Suppressor macrophage (primary cell): ENCODE data around the gene LYPD4.
A peak's percentile ranks its signal among the peaks of the same experiment; 100 is the strongest.

Experiments used
- DNase-seq, 4 experiments: peaks; one replicate each; pipeline ENCODE4 v3.0.0-alpha.2; 2020 to 2022

LYPD4 gene

DNA sequence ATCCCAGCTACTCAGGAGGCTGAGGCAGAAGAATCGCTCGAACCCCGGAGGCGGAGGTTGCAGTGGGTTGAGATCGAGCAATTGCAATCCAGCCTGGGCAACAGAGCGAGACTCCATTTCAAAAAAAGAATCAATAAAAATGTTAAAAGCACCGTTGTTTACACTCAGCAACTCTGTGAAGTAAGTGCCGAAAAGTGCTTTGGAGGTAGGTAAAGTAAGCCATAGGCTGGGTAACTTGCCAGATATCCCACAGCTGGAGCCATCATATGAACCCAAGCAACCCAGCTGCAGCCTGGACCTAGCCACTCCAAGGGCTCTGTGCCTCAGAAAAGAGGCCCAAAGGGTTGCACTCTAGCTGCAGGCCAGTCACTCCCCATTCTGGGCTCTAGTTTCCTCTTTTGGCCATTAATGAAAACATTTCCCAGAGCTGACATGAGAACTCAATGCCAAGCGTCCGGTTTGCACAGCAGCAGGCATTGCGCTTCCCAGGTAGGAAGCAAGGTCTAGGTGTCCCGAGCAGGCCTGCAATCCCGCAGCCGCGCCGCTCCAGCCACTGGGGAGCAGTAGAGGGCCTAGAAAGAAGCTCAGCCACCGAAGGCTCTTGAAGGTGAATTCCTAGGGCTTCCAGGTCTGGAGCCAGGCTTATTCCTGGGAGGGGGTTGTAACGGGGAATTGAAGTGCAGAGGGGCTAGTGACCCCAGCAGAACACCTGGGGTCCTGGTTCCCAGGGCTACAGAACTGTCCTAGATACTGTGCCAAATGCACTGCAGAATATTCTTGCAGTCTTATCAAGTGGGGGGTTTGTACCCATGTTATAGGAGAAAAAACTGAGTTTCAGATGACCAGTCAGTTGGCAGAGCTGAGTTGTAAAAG, 28.5 kb upstream of the LYPD4 start:
- DNase-seq: peak; percentile 51 to 78 (median 63)

DNA sequence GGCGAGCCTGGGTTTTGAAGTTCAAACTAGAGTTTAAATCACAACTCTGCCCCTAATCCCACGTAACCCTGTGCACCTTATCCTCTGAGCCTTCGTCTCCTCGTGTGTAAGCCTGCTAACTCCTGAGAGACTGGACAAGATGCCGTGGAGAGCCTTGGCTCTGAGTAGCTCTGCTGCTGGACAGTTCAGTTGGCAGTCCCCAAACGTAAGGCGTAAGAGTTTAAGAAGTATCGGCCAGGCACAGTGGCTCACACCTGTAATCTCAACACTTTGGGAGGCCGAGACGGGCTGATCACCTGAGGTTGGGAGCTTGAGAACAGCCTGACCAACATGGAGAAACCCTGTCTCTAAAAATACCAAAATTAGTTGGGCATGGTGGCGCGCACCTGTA, 27.9 kb upstream of the LYPD4 start:
- no peak for DNase-seq

DNA sequence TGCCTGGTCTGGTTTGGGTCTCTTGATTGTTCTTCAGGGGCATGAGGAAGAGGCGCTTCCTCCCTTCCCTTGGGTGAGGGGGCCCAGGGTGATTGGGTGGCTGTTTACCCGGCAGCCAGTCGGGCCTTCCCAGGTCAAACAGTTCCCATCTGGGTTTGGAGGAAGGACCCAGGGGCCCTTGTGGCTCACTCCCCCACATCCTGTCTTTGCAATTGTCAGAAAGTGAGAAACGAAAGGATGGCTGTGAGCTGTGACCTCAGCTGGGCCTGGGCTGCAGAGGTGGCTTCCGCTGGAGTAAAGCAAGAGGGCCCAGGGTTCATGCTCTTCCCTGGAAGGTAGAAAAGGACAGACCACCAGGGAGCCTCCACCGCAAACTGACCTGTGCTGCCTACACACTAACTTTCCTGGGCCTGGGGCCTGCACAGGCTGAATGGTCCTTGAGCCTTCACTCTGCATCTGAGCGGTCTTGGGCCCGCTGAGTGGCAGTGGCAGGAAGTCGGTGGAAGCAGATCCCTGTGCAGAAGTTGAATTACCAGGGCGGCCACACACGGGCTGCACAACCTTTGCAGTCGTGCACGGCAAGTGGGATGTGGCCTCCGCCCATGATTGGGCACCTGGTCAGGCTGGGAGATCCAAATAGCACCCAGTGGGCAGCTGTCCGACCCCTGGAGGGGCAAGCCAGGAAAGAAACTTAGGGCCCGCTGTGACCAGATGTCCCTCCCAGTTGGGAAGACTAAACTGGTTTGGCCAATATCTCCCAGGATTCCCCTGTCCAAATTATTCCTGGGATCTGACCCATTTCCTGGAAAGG, 27.3 kb upstream of the LYPD4 start:
- DNase-seq: peak; percentile 65 to 88 (median 82)

DNA sequence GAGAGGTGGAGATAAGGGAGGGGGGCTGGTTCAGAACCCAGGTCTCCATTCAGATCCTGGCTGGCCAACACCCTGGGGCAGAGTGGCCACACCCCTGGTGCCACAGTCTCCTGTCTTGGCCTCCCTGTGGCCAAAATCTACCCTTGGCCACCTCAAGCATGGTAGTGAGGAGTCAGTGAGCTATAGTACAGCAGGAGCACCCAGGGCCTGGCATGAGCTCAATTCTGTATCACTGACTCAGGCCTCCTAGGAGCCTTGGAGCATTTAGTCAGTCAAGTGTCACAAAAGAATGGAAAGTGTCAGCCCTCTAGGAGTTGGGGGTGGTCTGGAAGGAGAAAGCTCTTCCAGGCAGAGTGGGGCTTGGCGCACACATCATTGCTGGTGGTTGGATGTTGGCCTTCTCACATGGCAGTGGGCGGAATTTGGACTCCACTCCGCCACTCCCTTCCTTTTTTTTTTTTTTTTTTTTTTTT, 26.0 kb upstream of the LYPD4 start:
- peak in 3 of 4 experiments; percentile 16 to 73 (median 68) for DNase-seq

DNA sequence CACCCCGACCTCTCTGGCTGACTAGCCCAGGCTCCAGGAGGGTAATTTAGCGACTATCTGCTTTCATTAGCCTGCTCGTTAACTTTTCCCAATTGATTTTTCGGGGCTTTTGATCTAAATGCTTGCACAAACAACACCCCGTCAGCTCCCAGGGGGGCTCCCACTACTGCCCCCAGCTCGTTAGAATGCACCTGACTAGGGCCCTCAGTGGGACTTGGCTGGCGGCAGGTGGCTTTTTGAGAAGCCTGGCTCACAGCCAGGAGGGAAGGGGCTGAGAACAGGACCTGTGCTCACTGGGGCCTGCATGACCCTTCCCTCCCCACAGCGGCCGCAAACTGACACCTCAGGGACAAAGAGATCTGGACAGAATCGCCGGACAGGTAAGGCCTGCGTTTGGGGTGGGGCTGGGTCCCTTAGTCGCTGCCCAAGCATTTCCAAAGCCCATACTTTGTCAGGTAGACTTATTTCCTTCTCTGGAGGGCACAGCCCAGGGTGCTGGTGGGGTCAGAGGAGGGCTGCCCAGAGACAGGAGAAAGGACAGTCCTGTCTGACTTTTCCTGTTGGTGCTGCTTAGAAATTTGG, 25.0 kb upstream of the LYPD4 start:
- DNase-seq: no peak

DNA sequence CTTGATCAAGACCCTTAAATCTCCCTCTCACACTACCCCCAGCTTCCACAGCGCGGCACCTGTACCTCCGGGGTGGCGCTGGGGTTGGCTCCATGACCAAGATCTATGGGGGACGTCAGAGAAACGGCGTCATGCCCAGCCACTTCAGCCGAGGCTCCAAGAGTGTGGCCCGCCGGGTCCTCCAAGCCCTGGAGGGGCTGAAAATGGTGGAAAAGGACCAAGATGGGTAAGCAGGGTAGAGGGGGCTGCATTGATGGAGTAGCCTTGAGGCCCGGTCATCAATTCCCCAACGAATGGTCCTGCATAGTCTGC, 24.5 kb upstream of the LYPD4 start:
- no peak for DNase-seq

DNA sequence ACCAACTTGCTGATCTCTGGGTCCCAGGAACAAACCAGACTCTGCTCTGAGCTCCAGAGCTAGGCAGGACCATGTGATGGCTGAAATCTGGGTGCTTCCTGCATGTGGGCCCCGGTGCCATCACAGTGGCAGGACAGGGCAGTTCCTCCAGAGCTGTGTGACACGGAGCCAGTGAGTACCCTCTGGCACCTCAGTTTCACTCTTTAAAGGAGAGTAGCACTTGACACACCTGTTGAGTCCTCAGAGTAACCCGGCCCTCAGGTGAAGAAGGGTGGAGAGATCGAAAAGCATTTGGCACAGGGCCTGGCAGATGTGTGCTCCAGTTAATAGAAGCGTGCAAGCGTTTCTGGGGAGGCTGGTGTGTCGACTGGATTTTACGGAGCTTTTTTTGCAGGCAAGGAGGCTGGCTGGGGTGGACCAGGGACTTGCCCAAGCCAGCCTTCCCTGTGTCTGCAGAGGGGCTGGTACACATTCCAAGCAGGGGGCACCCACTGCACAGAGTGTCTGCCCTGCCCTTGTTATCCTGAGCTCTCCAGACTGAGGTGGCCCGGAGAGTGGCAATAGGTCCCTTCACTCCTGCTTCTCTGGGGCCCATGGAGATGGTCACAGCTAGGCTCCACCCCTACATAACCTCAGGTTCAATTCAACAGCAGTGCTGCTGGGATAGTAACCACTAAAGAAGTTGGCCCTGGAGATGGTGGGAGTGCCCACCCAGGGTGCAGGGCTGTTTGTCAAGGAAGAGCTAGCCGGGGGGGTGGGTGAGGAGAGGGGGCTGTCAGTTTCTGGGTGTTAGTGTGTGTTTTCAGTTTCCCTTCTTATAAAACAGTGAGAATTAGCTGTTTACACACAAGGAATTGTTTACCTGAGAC, 23.9 kb upstream of the LYPD4 start:
- DNase-seq: no peak

DNA sequence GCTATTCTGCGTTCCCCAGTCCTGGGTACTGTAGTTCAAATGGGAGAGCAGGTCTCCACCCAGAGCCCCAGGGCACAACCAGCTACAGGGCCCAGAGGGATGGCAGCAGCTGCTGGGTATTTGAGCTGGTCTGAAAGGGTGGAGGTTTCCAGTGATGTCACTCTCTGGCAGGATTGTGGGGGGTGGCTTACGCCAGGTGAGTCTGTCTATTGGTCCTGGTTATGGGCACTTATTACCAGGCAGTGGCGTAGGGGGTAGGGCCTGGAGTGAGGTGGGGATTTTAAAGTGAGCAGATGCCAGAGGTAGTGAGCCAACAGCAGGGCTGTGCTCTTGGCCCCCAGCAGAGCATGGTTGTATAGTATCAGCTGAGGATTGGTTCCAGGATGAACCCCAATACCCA, 21.8 kb upstream of the LYPD4 start:
- no peak for DNase-seq

DNA sequence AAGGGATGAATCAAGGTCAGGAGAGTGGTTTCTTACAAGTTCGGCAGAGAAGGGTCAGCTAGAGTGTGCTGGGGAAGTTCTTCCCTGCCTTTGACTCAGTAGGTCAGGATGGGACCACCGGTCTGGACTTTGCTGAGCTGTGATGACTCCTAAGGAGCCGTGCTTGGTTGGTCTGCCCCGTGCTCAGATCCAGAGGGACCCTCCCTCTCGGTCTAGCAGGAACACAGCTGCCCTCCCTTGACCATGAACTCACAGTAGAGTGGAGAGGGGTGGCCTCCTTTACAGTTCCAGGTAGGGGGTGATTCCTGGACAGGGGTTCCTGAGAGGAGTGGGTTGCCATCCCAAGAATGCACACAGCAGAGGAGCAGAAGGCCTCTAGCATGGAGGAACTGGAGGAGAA, 19.9 kb upstream of the LYPD4 start:
- DNase-seq: no peak

DNA sequence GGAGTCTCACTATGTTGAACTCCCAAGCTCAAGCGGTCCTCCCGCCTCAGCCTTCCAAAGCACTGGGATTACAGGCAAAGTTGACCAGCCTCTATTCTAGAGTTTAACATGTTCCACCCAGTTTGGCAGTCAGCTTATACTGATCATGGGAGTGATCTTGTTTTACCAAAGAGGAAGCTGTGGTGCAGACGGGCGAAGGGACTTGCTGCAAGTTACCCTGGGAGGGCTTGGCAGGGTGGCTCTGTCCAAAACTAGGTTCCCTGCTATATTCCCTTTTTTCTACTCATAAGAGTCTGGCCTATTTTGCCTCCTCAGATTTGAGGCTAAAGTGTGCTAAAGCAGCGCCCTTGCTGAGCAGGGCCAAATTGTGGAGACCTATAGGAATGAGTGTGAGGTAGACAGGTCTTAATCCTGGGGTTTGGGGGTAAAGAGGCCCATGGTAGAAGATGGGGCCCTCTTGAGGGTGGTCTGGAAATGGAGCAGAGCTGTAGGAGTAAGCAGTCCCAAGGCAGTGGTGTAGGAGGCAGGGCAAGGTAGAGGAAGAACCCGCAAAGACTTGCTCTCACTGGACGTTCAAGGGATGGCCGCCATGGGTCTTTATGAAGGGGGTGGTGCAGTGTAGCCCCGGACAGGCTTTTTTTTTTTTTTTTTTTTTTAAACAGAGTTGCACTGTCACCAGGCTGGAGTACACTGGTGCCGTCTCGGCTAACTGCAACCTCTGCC, 18.9 kb upstream of the LYPD4 start:
- peak; percentile 55 to 81 (median 76) for DNase-seq

DNA sequence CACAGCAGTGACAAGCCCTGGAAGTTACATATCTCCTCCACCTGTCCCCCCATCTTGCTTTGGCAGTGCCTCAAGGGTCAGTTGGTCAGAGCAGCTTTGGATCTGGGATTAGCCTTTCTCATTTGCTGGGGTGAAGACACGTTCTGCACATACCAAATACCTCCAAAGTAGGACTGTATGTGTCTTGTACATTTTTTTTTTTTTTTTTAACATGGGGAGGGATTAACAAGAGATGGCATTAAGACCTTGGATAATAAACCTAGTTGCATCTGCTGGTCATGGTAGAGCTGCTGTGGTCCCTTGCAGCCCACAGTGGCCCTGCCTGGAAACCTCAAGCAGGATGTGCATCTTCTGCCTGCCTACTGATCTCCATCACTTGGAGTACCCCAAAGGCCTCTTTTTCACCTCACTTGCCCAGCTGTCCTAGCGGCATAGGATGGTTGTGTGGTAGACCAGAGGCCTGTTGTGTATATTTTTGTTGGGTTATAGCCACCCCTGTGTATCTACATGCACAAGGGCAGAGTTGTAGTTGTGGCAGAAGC, 18.0 kb upstream of the LYPD4 start:
- no peak for DNase-seq

DNA sequence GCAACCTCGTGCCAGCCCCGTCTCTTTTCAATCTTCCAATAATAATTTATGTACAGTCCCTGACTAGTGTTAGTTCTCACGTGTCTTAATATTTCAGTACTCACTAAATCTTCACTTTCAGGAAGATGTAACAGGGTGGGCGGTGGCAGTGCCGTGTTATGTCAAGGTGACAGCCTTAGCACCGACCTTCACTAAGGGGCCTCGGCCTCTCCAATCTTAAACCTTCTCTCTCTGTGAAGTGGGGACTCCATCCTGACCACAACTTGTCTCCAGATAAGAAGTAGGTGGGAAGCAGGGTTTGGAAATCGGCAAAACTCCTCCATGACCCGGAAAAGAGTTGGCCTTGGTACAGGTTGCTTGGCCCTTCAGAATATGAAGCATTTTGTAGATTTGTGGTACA, 17.4 kb upstream of the LYPD4 start:
- DNase-seq: no peak

DNA sequence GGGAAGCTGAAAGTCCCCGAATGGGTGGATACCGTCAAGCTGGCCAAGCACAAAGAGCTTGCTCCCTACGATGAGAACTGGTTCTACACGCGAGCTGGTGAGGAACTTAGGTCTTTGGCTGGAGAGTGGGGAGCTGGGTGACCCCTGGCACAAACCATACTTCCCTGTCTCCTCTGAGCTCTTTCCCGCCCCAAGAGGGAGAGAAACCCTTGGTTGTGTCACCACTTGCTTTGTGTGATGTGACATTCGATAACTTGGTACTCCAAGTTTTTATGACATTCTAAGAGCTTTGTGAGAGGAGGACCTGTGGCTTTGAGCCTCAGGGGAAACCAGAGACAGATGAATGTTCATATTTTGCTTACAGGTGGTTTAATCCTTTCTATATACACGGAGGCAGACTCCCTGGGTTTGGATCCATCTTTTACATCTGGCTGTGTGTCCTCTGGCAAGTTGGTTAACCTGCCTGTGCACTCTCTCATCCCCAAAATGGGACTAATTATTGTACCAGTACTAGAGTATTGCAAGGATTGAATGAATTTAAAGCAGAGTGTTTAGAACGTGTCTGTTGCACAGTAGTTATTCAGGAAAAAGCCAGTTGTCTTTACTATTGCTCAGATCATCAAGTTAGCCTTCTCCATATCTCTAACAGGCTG, 16.8 kb upstream of the LYPD4 start:
- DNase-seq: peak; percentile 21 to 54 (median 48)

DNA sequence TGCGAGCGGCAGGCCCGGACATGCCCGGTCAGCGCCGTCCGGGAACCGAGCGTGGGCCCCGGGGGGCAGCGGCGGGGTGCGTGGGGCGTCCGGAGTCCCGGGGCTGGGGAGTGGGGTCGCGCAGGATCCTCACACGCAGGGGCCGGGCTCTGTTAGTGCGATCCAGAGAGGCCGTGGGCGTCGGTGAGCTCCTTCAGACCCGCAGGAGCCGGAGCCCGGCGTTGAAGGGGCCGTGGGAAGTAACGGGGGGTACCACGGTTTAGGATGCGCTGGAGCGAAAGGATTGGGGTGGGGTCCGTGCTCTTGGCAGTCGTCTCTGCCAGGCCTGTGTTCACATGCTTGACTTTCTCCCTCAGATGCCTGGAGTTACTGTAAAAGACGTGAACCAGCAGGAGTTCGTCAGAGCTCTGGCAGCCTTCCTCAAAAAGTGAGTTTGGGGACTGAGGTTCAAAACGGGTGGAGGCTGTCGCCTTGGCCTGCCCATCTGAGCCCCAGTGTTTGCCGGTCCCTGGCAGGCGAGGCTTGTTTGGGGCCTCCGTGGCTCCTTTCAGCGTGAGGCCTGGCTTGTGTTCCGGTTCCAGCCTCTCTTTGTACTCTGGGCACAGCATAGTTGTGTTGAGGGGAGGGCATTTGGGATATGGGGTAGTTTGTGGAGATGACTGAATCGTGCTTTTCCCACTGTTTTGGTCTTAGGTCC, 16.1 kb upstream of the LYPD4 start:
- peak; percentile 15 to 32 (median 22) for DNase-seq

DNA sequence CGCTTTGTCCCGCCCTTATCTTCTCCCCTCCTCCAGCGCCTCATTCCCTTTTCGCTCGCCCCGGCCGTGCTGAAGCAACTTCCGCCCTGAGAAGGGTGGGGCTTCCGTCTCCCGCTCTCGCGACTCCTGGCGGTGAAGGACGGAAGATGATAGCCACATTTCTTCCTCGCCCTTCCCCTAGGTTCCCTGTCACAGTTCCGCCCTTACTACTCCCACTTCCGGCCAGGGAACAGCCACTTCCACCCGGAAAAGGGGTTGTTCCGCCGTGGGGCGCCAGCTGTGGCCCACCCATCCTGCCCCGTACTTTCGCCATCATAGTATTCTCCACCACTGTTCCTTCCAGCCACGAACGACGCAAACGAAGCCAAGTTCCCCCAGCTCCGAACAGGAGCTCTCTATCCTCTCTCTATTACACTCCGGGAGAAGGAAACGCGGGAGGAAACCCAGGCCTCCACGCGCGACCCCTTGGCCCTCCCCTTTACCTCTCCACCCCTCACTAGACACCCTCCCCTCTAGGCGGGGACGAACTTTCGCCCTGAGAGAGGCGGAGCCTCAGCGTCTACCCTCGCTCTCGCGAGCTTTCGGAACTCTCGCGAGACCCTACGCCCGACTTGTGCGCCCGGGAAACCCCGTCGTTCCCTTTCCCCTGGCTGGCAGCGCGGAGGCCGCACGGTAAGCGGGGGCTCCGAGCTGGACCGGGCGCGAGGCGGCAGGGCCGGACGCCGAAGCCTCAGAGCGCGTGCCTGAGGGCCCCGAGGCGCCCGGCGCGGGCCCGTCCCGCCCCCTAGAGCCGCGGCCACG, 15.3 kb upstream of the LYPD4 start, which contains the start of gene RPS19:
TSS of gene RPS19 (plus strand) at position 638 of the 801 bp plus-strand sequence. CDS start 520 bp downstream, outside the sequence.
- peak; percentile 99 for DNase-seq

DNA sequence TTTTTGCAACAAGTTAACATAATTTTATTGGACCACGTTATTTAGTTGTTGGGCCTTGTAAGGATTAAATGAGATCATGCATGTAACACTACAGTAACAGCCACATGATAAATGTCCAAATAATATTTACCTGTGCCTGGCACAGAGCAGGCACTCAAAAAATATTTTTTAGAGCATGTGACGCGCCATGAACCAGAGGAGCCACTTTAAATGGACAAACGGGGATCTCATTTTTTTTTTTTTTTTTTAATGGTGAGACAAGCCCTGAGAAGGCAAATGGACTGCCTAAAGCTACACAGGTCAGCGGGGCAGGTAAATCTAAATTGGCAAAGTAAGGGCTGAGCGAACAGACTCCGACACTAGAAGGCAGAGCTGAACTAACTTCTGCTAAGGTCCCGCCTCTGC, 14.7 kb upstream of the LYPD4 start:
- no peak for DNase-seq

DNA sequence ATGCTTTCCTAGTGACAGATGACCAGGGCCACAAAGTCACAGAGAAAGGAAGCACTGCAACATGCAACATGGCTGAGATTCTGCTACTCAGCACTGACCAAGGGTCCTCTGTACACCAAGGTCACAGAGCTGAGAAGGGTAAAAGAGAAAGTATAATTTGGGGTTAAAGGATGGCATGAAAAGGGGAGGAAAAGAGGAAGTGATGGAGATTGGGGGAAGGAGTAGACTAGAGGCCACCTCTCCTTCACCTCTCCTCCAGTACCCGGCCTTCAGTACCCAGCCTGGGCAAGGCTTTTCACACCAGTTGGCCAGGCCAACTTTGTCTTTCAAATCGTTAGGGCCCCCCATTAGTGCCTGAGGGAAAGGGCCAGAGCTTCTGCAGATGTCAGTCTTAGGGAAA, 9.3 kb upstream of the LYPD4 start:
- no peak for DNase-seq

DNA sequence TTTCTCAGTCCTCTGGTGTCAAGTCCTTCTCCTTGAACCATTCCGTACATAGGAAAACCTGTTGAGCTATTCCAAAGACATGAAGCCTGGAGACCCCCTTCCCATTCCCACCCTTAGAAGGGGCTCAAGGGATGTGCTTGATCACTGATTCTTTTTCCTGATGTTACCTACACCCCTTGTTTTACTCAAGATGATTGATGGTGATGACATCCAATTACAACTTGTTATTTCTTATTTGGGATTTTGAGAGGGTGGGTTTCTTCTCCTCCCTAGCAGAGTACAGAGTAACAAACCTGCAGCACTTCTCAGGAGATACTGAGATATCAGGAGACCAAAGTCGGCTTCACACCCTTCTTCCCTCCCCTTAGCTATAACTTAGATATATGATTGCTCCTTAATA, 8.9 kb upstream of the LYPD4 start:
- DNase-seq: no peak

DNA sequence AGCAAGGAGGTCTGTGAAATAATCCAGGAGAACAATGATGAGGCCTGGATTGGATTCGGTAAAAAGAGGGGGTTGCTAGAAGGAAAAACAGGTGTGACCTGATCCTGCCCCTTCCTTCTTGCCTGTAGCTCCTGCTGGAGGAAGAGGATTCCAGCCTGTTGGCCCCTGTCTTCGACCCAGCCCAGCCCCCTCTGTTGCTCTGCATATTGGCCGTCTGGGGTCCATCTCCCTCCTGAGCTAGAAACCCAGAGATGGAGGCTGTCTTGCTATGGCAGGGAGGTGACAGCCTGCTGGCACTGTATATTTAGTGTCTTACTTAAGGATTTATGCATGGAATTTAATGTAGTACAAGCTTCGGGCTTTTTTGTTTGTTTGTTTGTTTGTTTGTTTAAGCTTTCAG, 7.0 kb upstream of the LYPD4 start:
- DNase-seq: no peak
